Renal cortical epithelial cell (primary cell): Measurements from ENCODE around the gene NRIP2. TPM values are rescaled to one million over a fixed set of nuclear protein-coding genes. Genes with fewer than 3 reads are reported as not detected.

ENCODE experiments used
- DNase-seq: peaks from one replicate; pipeline ENCODE4 v3.0.0-alpha.2; 2011; ENCODE audit warnings: low read depth
- total RNA-seq: library from RNA; depleted of rRNA; stranded (reverse); fragments of >200 nt; gene quantifications from 2 replicates; pipeline ENCODE4 v1.2.3, GENCODE V29; 2014

NRIP2 gene
- total RNA-seq, 1 donor from 2014 or later: not detected

DNA sequence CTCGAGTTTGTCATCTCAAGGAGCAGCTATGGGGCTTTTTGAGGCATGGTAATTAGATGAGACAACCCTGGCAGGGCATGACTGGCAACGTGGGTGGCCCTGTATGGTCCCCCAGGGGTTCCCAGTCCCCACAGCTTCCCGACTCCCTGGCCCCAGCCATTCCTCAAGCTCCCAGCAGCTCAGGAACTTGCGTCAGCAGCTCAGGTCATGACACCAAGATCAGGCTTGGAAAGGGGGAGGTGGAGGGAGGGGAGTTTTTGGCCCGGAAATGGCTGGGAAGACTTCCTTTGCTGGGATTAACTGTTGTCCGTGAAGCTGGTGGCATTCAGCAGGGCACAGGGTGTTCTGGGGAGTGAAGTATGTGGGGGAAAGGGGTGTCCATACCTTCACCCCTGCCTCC lies 10.4 kb upstream of the NRIP2 start:
- DNase-seq: no peak

DNA sequence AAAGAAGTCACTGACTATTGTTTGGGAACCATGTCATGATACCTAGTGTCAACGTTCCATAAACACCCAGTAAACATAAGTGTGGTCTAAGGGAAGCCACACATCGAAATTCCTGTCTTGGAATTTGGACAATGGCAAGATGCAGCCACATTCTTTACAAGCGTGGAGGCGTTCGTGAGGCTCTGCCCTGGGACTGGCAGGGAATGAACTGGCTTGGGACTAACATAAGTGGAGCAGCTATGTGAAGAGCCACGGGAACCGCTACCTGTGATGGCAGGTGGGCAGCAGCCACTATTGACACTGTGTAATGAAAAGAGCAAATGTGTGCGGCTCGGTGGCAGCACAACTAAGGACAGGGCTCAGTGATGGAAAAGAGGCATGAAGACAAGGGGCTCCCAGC lies 10.0 kb upstream of the NRIP2 start:
- no peak for DNase-seq

- DNase-seq: no peak
Observed at GRCh38 chr12:2842948-2843347, 8.1 kb upstream of the NRIP2 start.

DNA sequence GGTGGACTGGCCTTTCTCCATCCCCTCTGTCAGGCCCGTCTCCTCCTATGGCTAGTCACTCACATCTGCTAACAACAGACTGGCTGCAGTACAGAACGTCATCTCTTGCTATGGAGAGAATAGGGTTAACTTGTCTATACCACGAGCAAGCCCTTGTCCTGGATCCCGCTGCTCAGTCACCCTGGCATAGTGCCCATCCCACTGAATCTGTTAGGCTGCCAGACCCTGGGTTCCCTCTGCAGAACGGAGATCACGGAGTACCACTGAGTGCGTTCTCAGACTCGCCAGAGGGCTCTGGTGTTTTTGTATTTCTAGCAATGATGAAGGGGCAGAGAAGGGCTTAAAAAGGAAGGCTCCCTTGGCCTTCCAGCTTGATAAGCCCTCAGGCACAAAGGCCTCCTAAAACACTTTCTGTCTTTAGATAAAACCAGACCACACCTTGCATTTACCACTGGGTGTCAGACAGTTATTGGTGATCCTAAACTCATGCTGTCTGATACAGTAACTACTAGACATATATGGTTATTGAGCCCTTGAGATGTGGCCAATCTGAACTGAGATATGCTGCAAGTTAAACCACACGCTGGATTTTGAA lies 6.3 kb upstream of the NRIP2 start:
- no peak for DNase-seq

GRCh38 chr12:2836574-2836973 lies 1.7 kb upstream of the NRIP2 start:
- DNase-seq: no peak

DNA sequence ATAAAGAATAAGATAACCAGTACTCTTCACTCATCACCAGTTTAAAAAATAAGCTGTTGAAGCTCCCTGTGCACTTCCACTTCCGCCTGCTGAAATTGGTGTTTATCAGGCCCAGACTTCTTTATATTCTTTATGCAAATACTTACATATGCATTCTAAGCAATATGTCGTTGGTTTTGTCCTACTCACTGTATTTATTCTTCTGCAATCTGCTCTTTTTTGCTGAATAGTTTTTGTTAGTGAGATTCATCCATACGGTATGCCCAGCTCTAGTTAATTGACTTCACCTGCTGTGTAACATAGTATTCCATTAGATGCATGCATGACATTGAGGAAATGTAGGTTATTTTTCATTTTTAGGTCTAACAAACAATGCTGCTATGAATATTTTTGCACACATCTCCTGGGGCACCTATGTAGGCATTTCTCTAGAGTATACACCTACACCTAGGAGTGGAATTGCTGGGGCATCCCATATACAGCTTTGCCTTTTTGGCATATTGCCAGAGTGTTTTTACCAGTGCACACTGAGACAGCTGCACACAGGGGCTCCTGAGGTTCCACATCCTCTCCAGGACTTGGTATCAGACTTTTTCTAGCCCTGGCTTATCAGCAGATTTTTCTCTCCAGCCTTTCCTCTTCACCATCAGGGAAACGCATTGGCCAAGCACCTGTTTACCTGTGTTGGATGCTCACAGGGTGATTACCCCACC lies 1.0 kb upstream of the NRIP2 start:
- no peak for DNase-seq

DNA sequence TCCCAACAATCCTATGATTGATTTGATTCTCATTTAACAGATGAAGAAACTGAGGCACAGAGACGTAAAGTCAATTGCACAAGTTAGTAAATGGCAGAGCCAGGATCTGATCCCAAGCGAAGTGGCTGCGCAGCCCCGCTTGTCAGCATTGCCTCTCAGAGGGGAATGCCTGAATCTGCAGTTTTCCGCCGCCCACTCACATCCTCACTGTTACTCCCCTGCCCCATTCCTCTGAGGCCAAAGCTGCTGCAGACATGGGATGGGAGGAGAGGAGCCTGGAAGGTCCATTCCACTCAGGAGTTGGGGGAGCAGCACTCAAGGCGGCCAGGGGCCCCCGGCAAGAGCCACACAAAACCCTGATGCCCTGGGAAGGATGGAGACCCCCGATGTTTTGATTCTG lies 1.0 kb downstream of the NRIP2 start:
- DNase-seq: no peak

GRCh38 chr12:2833327-2833726 lies 1.5 kb downstream of the NRIP2 start:
- DNase-seq: no peak

DNA sequence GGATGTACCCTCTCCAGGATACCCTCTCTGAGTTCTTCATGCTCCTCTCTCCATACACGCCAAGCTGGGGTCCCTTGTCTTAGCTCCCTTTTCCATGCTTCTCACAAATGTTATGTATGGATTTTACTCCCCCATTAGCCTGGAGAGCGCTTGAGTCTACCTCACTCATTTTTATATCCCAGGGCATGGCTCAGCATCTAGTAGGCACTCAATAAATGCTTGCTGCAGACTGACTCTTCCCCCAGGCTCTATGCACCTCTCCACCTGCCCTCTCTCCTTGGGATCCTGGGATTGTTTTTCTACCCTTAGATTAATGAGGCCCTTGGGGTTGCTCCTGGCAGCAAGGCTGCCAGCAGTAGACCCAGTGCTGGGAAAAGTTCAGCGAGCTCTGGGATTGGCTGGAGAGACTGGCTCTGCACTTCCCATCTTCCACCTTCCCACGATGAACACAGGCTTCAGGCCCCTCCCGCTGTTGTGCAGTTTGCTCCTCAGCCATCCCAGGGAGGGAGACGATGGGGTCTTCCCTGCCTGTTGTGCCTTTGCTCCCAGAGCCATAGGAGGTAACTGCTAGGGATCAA lies 2.2 kb downstream of the NRIP2 start:
- DNase-seq: no peak

DNA sequence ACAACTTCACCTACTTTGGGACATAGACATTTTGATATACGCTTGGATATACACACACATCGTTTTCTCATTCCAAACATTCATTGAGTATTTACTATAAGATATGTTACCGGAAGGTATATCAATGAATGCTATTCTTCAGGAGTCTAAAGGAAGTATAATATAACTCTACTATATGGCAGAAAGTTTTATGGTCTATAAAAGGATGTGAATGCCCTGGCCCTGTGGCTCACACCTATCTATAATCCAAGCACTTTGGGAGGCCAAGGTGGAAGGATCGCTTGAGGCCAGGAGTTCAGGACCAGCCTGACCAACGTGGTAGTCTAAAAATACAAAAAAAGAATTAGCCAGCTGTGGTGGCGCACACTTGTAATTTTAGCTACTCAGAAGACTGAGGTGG lies 5.6 kb downstream of the NRIP2 start:
- DNase-seq: no peak

DNA sequence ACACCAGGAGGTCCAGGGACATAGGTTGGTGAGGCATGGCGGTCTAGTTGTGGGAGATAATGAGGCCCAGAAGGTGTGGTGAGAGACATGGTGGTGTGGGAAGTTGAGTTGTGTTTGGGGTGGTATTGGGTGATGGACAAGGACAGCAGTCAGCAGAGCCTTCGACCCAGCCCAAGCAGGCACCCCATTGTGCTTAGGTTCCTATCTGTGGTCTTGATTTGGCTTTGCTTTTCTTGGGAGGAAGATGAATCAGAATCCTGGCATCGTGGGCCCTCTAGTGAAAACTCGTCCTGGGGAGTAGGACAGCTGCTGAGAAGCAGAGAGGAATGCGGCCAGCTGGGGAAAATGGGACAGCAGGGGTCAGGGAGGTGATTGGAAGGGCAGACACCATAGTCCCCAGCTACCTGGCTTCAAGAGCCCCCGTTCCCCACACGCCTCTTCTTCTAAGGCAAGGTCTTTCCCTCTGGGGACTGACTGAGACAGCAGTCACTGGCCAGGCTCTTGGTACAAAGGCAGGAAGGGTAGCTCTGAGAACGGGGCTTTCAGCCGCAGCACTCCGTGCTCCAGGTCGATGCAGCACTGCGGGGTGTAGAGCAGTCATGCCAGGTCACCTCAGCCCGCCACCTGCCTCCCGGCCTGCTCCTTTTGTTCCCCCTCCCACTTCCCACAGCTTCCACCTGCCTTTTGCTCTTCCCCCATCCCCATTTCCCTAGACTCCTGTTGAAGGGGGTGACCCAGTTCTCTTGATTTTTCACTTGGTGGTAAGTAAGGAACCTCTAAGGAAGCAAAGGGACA lies 7.9 kb downstream of the NRIP2 start:
- no peak for DNase-seq

DNA sequence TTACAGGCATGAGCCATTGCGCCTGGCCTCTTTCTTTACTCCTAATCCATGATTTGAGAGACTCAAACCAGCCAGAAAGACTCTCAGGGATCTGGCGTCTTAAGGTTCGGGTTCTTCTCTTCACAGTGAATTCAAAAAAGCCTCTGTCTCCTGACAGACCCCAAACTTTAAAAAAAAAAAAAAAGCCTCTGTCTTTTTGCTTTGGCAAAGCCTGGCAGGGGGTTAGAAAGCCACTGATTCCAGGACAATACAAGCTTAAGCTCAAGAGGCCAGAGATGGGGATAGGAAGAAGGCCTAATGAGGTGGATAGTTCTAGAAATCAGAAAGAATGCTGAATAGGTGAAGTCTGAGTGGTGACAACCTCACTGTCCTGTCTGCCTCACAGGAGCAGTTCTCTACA lies 8.8 kb downstream of the NRIP2 start:
- no peak for DNase-seq

GRCh38 chr12:2825132-2825531 lies 9.7 kb downstream of the NRIP2 start:
- DNase-seq: no peak

GRCh38 chr12:2824541-2824940 lies 10.3 kb downstream of the NRIP2 start:
- DNase-seq: no peak

- no peak for DNase-seq
Observed at GRCh38 chr12:2823483-2823882, 11.4 kb downstream of the NRIP2 start.

- no peak for DNase-seq
Observed at GRCh38 chr12:2820432-2820831, 14.4 kb downstream of the NRIP2 start.

DNA sequence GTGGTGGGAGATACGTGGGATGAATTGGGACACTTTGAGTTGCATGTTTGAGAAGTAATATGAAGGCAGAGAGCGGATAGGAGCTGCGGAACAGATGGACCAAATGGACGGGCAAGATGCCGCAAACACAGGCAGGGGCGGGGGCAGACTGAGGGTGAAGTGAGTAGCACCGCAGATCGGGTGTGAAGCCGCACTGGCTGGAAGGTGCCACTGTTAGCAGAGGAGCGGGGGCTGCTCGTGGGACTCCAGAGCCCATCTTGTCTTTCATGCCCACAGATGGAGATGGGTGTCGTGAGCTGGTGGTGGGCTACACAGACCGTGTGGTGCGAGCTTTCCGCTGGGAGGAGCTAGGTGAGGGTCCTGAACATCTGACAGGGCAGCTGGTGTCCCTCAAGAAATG lies 15.0 kb downstream of the NRIP2 start:
- DNase-seq: no peak

DNA sequence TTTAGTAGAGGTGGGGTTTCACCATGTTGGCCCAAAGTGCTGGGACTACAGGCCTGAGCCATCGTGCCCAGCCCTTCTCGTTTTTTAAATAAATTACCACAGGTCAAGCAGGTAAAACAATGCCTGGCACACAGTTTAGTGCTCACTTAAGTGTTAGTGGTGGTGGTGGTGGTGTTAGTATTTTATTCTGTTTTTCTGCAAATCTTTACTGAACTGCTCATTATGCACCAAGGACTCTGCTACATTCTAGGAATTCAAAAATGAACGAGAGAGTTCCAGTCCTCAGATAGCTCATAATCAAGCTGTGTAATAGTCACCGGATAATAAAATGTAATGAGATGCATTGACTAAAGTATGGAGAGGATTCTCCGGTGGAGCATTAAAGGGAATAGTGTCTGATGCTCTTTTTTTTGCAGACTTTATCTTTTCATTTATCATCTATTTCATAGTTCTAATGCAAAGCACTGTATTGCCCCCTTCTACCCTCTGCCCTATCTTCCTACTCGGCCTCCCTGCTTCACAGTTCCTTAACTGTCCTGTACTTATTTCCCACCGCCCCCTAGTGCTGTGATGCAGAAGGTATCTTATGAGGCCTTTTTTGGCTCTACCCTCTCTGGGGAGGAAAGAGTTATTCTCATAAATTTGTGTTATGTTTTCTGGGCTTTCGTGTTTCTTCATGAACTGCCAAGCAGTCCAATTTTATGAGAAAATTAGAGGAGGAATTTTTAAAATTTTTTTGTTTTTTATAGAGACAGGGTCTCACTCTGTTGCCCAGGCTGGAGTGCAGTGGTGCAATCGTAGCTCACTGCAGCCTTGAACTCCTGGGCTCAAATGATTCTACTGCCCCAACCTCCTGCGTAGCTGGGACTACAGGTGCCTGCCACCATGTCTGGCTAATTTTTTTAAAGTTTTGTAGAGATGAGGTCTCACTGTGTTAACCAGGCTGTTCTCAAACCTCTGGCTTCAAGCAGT lies 21.3 kb downstream of the NRIP2 start:
- peak; percentile 56 for DNase-seq

- peak; percentile 97 for DNase-seq
Observed at GRCh38 chr12:2812290-2813213, 22.3 kb downstream of the NRIP2 start, which contains the start of gene ITFG2. Gene ITFG2 (plus strand): TSS chr12:2812668. CDS start chr12:2812761, 93 bp downstream.

DNA sequence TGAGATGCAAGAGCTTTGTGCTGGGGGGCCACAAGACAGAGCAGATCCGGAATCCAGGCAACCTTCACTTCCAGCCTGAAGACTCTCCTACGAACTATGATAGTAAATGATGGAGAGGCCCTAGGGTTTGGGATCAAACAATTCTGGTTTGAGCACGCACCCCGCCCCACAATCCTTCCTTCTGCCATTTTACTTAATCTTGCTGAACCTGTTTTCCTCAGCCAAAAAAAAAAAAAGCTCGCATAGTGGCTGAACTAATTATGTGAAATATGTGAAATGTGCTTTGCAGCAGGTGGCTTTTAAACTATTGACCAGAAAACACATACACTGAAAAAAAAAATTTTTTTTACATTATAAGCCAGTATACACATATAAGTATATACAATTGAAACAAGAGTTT lies 23.0 kb downstream of the NRIP2 start:
- DNase-seq: no peak
